Stimulated activated CD4-positive, alpha-beta T cell treated with anti-CD3 and anti-CD28 coated beads, Interleukin-1b, Interleukin-23, amount 100 ng/mL, for 4 hours (primary cell): Measurements from ENCODE around the gene LGALS16.
"Not testable (repeated sequence)": the region's sequence is repeated elsewhere in the genome, so short reads cannot be mapped to it uniquely, and the experiment has no call there.

Experiments used
- DNase-seq, 2 donors: peaks; one replicate each; pipeline ENCODE4 v3.0.0-alpha.2; 2020; ENCODE audit warnings: low read depth in 2 of 2

The LGALS16 gene

GRCh38 chr19:39677961-39678889 lies 22.5 kb downstream of the LGALS16 start:
- no peak for DNase-seq

- DNase-seq, result peak in 1 of 2 donors; percentile 24
Observed at GRCh38 chr19:39679056-39679790, 23.5 kb downstream of the LGALS16 start.

- peak in 1 of 2 donors; percentile 32 for DNase-seq
Observed at GRCh38 chr19:39679791-39680168, 24.1 kb downstream of the LGALS16 start.

GRCh38 chr19:39680593-39680992 lies 24.9 kb downstream of the LGALS16 start:
- DNase-seq, result no peak

GRCh38 chr19:39681416-39681815 lies 25.7 kb downstream of the LGALS16 start:
- DNase-seq, result no peak

- no peak for DNase-seq
Observed at GRCh38 chr19:39684267-39684666, 28.6 kb downstream of the LGALS16 start.

- no peak for DNase-seq
Observed at GRCh38 chr19:39686739-39687138, 31.0 kb downstream of the LGALS16 start.

- not testable (repeated sequence) for DNase-seq
Observed at GRCh38 chr19:39688637-39689036, 32.9 kb downstream of the LGALS16 start.

- no peak for DNase-seq
Observed at GRCh38 chr19:39692166-39692565, 36.5 kb downstream of the LGALS16 start.

- DNase-seq, result no peak
Observed at GRCh38 chr19:39692822-39693221, 37.1 kb downstream of the LGALS16 start.

- no peak for DNase-seq
Observed at GRCh38 chr19:39695759-39696158, 40.0 kb downstream of the LGALS16 start.

- DNase-seq, result no peak
Observed at GRCh38 chr19:39696387-39696786, 40.7 kb downstream of the LGALS16 start.

- DNase-seq, result no peak
Observed at GRCh38 chr19:39698535-39698934, 42.8 kb downstream of the LGALS16 start.

GRCh38 chr19:39701291-39701690 lies 45.6 kb downstream of the LGALS16 start:
- DNase-seq, result no peak

GRCh38 chr19:39704181-39705044 lies 48.7 kb downstream of the LGALS16 start, which contains the start of gene LGALS14:
Gene LGALS14, plus strand, starts transcription at chr19:39704481. Its CDS starts 48 bp downstream, at chr19:39704529.
- no peak for DNase-seq

GRCh38 chr19:39705578-39706188 lies 50.0 kb downstream of the LGALS16 start:
- peak in 1 of 2 donors; percentile 9 for DNase-seq

GRCh38 chr19:39708594-39708993 lies 52.9 kb downstream of the LGALS16 start:
- no peak for DNase-seq

- no peak for DNase-seq
Observed at GRCh38 chr19:39709026-39709872, 53.5 kb downstream of the LGALS16 start.
